HFF-Myc (cell line): Measurements from ENCODE around the gene SSR3.
"Not testable (repeated sequence)": the region's sequence is repeated elsewhere in the genome, so short reads cannot be mapped to it uniquely, and the experiment has no call there.

Source experiments
- DNase-seq: peaks from one replicate; pipeline ENCODE4 v3.0.0-alpha.2; 2011; ENCODE audit warnings: low read depth; ENCODE audit errors: extremely low read depth
- H3K4me3 ChIP-seq: replicated peaks from 2 replicates; pipeline ENCODE4 v1.5.1; 2011; ENCODE audit warnings: low read depth, mild to moderate bottlenecking, control low read depth, low read length
- TF ChIP-seq, protein P1 (sequence below): IDR thresholded peaks from 2 replicates; pipeline ENCODE4 v1.5.1; 2012; ENCODE audit warnings: mild to moderate bottlenecking, low read depth, low read length, control low read depth; ENCODE audit errors: missing control alignments

SSR3 gene

DNA sequence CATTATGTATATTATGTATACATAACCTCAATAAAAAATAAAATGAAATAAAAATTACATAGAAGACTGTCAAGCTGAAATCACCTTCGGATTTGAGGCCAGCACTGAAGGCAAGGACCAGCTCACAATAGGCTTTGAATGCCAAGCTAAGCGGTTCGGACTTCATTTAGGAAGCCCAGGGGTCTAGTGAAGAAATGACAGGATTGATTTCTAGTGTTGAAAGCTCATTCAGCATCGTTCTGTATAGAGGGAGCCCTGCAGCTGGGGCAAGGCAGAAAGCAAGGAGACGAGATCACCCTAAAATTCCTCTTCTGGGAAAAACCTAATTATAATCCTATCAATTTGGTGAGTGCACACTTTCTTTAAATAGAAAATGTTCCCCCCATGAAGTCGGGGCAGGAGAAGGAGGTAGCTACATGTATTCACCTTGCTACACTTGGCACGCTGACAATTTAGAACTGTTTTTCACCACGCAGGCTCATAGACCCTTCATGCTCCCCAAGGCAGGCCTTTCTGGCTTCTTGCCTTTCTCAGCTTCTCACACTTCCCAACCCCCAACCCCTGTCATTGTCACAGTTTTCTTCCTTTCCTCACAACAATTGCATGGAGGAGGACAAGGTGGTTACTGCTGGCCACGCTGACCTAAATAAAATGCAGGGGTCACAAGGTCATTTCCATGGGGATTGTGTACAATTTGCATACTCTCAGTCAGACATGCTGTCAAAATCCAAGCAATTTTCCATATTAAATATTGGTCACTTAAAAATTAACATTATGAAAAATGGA is 44.4 kb upstream of the SSR3 start:
- TF ChIP-seq, protein P1, sequence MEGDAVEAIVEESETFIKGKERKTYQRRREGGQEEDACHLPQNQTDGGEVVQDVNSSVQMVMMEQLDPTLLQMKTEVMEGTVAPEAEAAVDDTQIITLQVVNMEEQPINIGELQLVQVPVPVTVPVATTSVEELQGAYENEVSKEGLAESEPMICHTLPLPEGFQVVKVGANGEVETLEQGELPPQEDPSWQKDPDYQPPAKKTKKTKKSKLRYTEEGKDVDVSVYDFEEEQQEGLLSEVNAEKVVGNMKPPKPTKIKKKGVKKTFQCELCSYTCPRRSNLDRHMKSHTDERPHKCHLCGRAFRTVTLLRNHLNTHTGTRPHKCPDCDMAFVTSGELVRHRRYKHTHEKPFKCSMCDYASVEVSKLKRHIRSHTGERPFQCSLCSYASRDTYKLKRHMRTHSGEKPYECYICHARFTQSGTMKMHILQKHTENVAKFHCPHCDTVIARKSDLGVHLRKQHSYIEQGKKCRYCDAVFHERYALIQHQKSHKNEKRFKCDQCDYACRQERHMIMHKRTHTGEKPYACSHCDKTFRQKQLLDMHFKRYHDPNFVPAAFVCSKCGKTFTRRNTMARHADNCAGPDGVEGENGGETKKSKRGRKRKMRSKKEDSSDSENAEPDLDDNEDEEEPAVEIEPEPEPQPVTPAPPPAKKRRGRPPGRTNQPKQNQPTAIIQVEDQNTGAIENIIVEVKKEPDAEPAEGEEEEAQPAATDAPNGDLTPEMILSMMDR: no peak
- no peak overlapping the region for H3K4me3 ChIP-seq
- DNase-seq: no peak

DNA sequence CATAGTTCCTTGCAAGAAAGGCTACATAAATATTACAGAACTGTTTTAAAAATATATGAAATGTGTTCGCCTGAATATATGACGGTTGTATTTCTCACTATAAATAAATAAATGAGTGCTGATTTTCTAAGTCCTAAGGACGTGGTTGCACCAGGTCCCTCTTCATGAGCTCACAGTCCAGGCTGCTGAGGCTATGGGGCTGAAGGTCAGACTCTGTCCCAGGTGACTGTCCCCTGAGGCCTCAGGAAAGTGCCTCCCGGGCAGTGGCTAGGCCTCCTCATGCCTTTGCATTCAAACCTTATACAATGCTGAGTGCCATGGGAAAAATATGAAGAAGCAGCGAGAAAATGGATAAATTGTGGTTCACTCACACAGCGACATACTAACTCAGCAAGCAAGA is 43.5 kb upstream of the SSR3 start:
- no peak for DNase-seq
- TF ChIP-seq, protein P1: no peak
- H3K4me3 ChIP-seq: no peak overlapping the region

DNA sequence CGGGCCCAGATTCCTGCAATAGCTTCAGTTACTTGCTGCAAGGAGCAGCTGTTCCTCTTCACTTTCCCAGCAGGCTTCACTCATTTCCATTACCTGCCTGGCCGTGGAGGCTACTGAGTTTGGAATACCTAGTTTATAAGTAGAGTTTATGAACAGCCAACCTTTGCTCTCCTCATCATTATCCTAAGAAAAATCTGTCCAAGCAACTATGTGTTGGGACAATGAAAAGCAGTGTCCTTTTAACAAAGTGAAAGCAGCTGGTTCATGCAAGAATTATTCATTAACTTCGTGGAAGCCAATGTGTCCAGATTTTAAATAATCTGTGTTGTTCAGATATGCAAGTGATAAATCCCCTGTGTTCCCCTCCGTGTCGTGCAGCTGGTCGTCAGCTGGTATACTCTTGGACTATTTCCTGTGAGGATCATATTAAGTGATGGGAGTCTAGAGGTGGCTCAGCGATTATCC is 39.3 kb upstream of the SSR3 start:
- H3K4me3 ChIP-seq: no peak overlapping the region
- no peak for DNase-seq
- TF ChIP-seq, protein P1: no peak

GRCh38 chr3:156593814-156594213 is 38.9 kb upstream of the SSR3 start:
- DNase-seq: no peak
- TF ChIP-seq, protein P1: no peak
- no peak overlapping the region for H3K4me3 ChIP-seq

DNA sequence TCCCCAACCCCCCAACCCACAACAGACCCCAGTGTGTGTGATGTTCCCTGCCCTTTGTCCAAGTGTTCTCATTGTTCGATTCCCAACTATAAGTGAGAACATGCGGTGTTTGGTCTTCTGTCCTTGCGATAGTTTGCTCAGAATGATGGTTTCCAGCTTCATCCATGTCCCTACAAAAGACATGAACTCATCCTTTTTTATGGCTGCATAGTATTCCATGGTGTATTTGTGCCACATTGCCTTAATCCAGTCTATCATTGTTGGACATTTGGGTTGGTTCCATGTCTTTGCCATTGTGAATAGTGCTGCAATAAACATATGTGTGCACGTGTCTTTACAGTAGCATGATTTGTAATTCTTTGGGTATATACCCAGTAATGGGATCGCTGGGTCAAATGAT is 34.9 kb upstream of the SSR3 start:
- DNase-seq, H3K4me3 ChIP-seq: not testable (repeated sequence)

- H3K4me3 ChIP-seq: no peak overlapping the region
- TF ChIP-seq, protein P1: no peak
- no peak for DNase-seq
These were observed 32.8 kb upstream of the SSR3 start for GRCh38 chr3:156587760-156588069.

DNA sequence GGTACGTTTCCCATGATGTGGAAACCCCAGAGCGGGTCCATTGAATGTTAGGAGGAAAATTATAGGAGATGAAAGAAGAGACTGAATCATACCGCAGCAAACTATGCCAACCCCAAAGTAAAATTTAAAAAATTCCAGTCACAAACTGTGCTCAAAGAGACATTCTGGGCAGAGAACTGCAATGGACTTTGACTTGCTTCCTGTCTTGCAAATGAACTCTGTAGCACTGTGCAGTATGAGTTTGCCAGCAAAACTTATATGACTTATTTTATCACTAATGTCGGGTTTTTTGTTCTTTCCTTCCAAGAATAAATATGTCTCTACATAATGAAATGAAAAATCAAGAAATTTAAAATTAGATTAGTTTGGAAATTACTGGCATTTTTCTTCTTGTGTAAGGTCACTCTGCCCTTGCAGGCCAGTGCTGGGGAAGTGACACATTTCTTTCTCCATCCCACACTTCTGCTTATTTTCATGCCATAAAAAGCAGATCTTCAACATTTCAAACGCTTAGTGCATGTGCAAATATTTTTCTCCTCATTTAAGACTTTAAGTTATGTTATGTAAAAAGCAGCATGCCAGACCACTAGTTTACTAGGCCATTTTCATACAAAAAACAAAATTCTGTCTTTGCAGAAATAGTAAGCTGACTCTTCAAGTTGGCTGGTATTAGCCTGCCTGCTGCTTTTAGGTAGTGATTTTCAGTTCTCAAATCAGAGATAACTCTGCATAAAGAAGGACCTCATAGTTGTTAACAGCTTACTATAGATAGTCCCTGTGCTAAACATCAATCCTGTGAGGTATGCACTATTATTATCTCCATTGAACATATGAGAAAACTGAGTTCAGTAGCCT is 32.2 kb upstream of the SSR3 start:
- no peak for DNase-seq
- H3K4me3 ChIP-seq: no peak overlapping the region
- TF ChIP-seq, protein P1: no peak
